ENCODE results near the gene SESN3.

SESN3 gene

DNA sequence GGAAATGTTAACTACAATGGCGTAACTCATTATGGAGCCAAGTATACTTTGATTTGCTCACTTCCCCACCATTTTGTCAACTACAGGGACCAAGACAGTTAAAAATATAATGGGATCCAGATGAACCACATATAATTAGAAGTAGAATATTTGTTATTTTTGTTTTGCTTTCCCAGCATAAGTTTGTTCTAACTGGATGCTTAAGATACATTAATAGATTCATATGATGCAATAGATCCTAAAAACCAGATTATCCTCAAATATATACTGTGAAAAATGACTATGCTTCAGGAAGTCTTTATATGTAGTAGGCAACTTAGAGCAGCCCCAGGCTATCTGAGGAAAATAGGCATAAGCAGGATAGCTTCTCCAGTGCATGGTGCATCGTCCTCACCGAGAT, 38.3 kb downstream of the SESN3 start:
- Histone ChIP-seq H2AFZ (ENCODE audit: insufficient read depth, low read length, poor library complexity) (no peak overlapping the region), H4K12ac (ENCODE audit: low read depth, low read length) (no peak overlapping the region), H3K27me3 (ENCODE audit: insufficient read depth, low read length) (no peaks in the 10 kb centered on the region), H4K8ac (ENCODE audit: low read depth, low read length) (no peak overlapping the region), H3K4ac (ENCODE audit: low read depth, low read length) (no peak overlapping the region), H3K9ac (ENCODE audit: low read length) (no peak overlapping the region), H2BK5ac (ENCODE audit: low read depth, low read length, poor library complexity) (no peak overlapping the region), H3K36me3 (ENCODE audit: control insufficient read depth in 1 of 2, insufficient read depth in 2 of 2, low read length in 2 of 2) (peaks cover 0 to 3% of the 10 kb centered on the region in 2 experiments), H3K4me1 (ENCODE audit: control insufficient read depth in 1 of 2, insufficient read depth in 2 of 2, low read length in 2 of 2) (peaks cover 0 to 3% of the 10 kb centered on the region in 2 experiments), H3K4me2 (ENCODE audit: low read length) (no peak overlapping the region), H3K23ac (ENCODE audit: low read length) (no peak overlapping the region), H4K91ac (ENCODE audit: low read depth, low read length) (no peak overlapping the region), H3K18ac (ENCODE audit: low read length) (no peak overlapping the region), H2AK5ac (ENCODE audit: low read length) (no peak overlapping the region), H3K79me2 (ENCODE audit: control insufficient read depth, insufficient read depth, low read length, poor library complexity) (no peaks in the 10 kb centered on the region), H2BK120ac (ENCODE audit: insufficient read depth, low read length, poor library complexity) (no peak overlapping the region), H3K9me3 (ENCODE audit: insufficient read depth, low read depth, low read length) (no peaks in the 10 kb centered on the region), H2BK12ac (ENCODE audit: low read length) (no peak overlapping the region), H3K27ac (ENCODE audit: low read depth, low read length) (no peak overlapping the region), H3K4me3 (ENCODE audit: low read depth, low read length) (no peak overlapping the region), H3K79me1 (ENCODE audit: low read length) (no peaks in the 10 kb centered on the region), H3K14ac (ENCODE audit: low read length) (no peak overlapping the region)
- no CpG with 5 or more reads among the region's 3 CpGs for WGBS (ENCODE audit: extremely low coverage, insufficient coverage, insufficient read length)
- DNase-seq, result no peak

DNA sequence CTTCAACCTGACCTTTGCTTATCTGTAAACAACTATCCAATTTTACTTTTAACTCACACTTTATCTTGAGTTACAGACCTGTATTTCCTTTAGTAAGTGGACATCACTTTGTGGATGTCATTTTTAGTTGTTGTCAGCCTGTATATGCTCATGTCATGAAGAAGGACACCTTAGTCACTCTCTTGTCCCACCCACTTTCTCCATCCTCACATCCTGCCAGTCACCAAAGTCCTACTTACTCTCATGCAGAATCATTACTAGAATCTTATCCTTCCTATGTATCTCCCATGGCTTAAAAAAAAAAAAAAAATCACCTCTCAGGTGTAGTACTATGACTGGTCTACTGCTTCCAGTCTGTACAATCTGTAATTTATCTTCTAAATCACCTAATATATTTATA, 43.3 kb downstream of the SESN3 start:
- H3K4me1 ChIP-seq (ENCODE audit: control insufficient read depth in 1 of 2, insufficient read depth in 2 of 2, low read length in 2 of 2), result no peaks in the 10 kb centered on the region
- no peak overlapping the region for H2BK120ac ChIP-seq (ENCODE audit: insufficient read depth, low read length, poor library complexity)
- H3K27me3 ChIP-seq (ENCODE audit: insufficient read depth, low read length), result no peaks in the 10 kb centered on the region
- H2AK5ac ChIP-seq (ENCODE audit: low read length), result no peak overlapping the region
- H3K18ac ChIP-seq (ENCODE audit: low read length), result no peak overlapping the region
- H2BK12ac ChIP-seq (ENCODE audit: low read length), result no peak overlapping the region
- no peak overlapping the region for H2AFZ ChIP-seq (ENCODE audit: insufficient read depth, low read length, poor library complexity)
- no peak overlapping the region for H3K27ac ChIP-seq (ENCODE audit: low read depth, low read length)
- H3K79me1 ChIP-seq (ENCODE audit: low read length), result no peaks in the 10 kb centered on the region
- no peak overlapping the region for H3K23ac ChIP-seq (ENCODE audit: low read length)
- no peaks in the 10 kb centered on the region for H3K79me2 ChIP-seq (ENCODE audit: control insufficient read depth, insufficient read depth, low read length, poor library complexity)
- no peaks in the 10 kb centered on the region for H3K9me3 ChIP-seq (ENCODE audit: insufficient read depth, low read depth, low read length)
- no peak overlapping the region for H4K12ac ChIP-seq (ENCODE audit: low read depth, low read length)
- no peak overlapping the region for H3K4ac ChIP-seq (ENCODE audit: low read depth, low read length)
- H4K91ac ChIP-seq (ENCODE audit: low read depth, low read length), result no peak overlapping the region
- no peak overlapping the region for H4K8ac ChIP-seq (ENCODE audit: low read depth, low read length)
- no peak overlapping the region for H3K4me3 ChIP-seq (ENCODE audit: low read depth, low read length)
- no peak for DNase-seq
- H3K4me2 ChIP-seq (ENCODE audit: low read length), result no peak overlapping the region
- no peak overlapping the region for H3K14ac ChIP-seq (ENCODE audit: low read length)
- H3K9ac ChIP-seq (ENCODE audit: low read length), result no peak overlapping the region
- no peak overlapping the region for H2BK5ac ChIP-seq (ENCODE audit: low read depth, low read length, poor library complexity)
- peaks cover under 1 to 5% of the 10 kb centered on the region in 2 experiments for H3K36me3 ChIP-seq (ENCODE audit: control insufficient read depth in 1 of 2, insufficient read depth in 2 of 2, low read length in 2 of 2)

DNA sequence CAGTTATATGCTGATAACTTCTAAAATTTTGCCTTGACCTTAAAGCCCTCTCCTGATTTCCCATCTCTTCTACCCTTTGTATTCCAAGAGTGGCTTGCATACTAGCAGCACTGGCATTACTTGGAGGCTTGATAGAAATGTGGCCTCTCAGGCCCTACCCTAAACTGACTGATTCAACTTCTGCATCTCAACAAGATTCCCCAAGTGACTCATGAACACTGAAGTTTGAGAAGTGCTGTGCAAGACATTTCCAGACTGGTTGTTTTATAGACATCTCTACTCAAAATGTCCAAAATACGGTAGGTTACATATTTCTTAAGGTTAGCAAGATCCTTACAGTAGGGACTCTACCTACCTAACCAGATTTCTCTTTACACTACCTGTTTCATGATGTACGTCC, 48.6 kb downstream of the SESN3 start:
- WGBS (ENCODE audit: extremely low coverage, insufficient coverage, insufficient read length), result no CpG with 5 or more reads among the region's 2 CpGs
- H2BK120ac ChIP-seq (ENCODE audit: insufficient read depth, low read length, poor library complexity), result no peak overlapping the region

DNA sequence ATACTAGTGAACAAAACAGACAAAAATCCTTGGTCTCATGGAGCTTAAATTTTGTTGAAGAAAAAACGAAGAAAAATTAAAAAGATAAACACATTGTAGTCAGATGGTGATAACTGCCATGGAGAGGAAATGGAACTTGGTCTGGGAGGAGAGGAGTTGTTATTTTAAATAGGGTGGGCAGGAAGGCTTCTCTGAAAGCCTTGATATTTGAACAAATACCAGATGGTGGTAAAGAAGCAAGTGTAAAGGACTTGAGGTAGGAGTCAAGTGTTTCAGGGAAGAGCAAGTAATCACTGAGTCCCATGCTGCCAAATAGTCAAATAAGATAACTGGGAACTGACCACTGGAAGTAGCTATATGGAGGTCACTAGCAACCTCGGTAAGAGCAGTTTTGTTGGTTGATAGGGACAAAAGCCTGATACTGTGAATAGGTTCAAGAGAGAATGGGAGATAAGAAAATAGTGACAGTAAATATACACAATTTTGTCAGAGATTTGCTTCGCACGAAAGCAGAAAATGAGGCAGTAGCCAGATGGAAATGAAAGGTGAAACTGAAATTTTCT, 55.1 kb downstream of the SESN3 start:
- Histone ChIP-seq H3K9ac (ENCODE audit: low read length) (no peak overlapping the region), H3K4me1 (ENCODE audit: control insufficient read depth in 1 of 2, insufficient read depth in 2 of 2, low read length in 2 of 2) (no peaks in the 10 kb centered on the region), H3K18ac (ENCODE audit: low read length) (no peak overlapping the region), H4K8ac (ENCODE audit: low read depth, low read length) (no peak overlapping the region), H2BK120ac (ENCODE audit: insufficient read depth, low read length, poor library complexity) (no peak overlapping the region), H2BK5ac (ENCODE audit: low read depth, low read length, poor library complexity) (no peak overlapping the region), H3K14ac (ENCODE audit: low read length) (no peak overlapping the region), H3K36me3 (ENCODE audit: control insufficient read depth in 1 of 2, insufficient read depth in 2 of 2, low read length in 2 of 2) (peaks cover 6 to 19% of the 10 kb centered on the region in 2 experiments), H3K79me2 (ENCODE audit: control insufficient read depth, insufficient read depth, low read length, poor library complexity) (no peaks in the 10 kb centered on the region), H4K91ac (ENCODE audit: low read depth, low read length) (no peak overlapping the region), H2BK12ac (ENCODE audit: low read length) (no peak overlapping the region), H4K12ac (ENCODE audit: low read depth, low read length) (no peak overlapping the region), H3K4ac (ENCODE audit: low read depth, low read length) (no peak overlapping the region), H3K79me1 (ENCODE audit: low read length) (no peaks in the 10 kb centered on the region), H3K4me3 (ENCODE audit: low read depth, low read length) (no peak overlapping the region), H3K9me3 (ENCODE audit: insufficient read depth, low read depth, low read length) (no peaks in the 10 kb centered on the region), H2AK5ac (ENCODE audit: low read length) (no peak overlapping the region), H3K4me2 (ENCODE audit: low read length) (no peak overlapping the region), H2AFZ (ENCODE audit: insufficient read depth, low read length, poor library complexity) (no peak overlapping the region), H3K27me3 (ENCODE audit: insufficient read depth, low read length) (no peaks in the 10 kb centered on the region), H3K27ac (ENCODE audit: low read depth, low read length) (no peak overlapping the region), H3K23ac (ENCODE audit: low read length) (no peak overlapping the region)
- DNase-seq, result no peak
- no CpG with 5 or more reads among the region's 4 CpGs for WGBS (ENCODE audit: extremely low coverage, insufficient coverage, insufficient read length)

More for the DNA sequence above, 48.6 kb downstream of the SESN3 start:
- no peak overlapping the region for H3K4me3 ChIP-seq (ENCODE audit: low read depth, low read length)
- no peak overlapping the region for H2AK5ac ChIP-seq (ENCODE audit: low read length)
- no peak overlapping the region for H3K18ac ChIP-seq (ENCODE audit: low read length)
- H4K8ac ChIP-seq (ENCODE audit: low read depth, low read length), result no peak overlapping the region
- H3K4ac ChIP-seq (ENCODE audit: low read depth, low read length), result no peak overlapping the region
- H2AFZ ChIP-seq (ENCODE audit: insufficient read depth, low read length, poor library complexity), result no peak overlapping the region
- H3K23ac ChIP-seq (ENCODE audit: low read length), result no peak overlapping the region
- no peak overlapping the region for H3K9ac ChIP-seq (ENCODE audit: low read length)
- H3K9me3 ChIP-seq (ENCODE audit: insufficient read depth, low read depth, low read length), result no peaks in the 10 kb centered on the region
- H3K27ac ChIP-seq (ENCODE audit: low read depth, low read length), result no peak overlapping the region
- H3K36me3 ChIP-seq (ENCODE audit: control insufficient read depth in 1 of 2, insufficient read depth in 2 of 2, low read length in 2 of 2), result peaks cover 2 to 11% of the 10 kb centered on the region in 2 experiments
- H4K12ac ChIP-seq (ENCODE audit: low read depth, low read length), result no peak overlapping the region
- no peak for DNase-seq
- no peak overlapping the region for H2BK12ac ChIP-seq (ENCODE audit: low read length)
- H3K14ac ChIP-seq (ENCODE audit: low read length), result no peak overlapping the region
- H3K4me2 ChIP-seq (ENCODE audit: low read length), result no peak overlapping the region
- no peak overlapping the region for H4K91ac ChIP-seq (ENCODE audit: low read depth, low read length)
- H3K4me1 ChIP-seq (ENCODE audit: control insufficient read depth in 1 of 2, insufficient read depth in 2 of 2, low read length in 2 of 2), result no peaks in the 10 kb centered on the region
- H3K79me1 ChIP-seq (ENCODE audit: low read length), result no peaks in the 10 kb centered on the region
- no peaks in the 10 kb centered on the region for H3K27me3 ChIP-seq (ENCODE audit: insufficient read depth, low read length)
- no peak overlapping the region for H2BK5ac ChIP-seq (ENCODE audit: low read depth, low read length, poor library complexity)
- H3K79me2 ChIP-seq (ENCODE audit: control insufficient read depth, insufficient read depth, low read length, poor library complexity), result no peaks in the 10 kb centered on the region
